HepG2 (cell line): ENCODE measurements around the gene SYCE3. TPM values are rescaled to one million over a fixed set of nuclear protein-coding genes. Genes with fewer than 3 reads are reported as not detected.

Experiments
- HCFC1 ChIP-seq: fragments of 150-350 bp; IDR thresholded peaks from 2 replicates; pipeline ENCODE4 v1.6.1; 2014; ENCODE audit warnings: low read depth, low read length
- NFE2L1 ChIP-seq: sonication (generic); formaldehyde crosslinking; IDR thresholded peaks from 2 replicates; pipeline ENCODE4 v1.4.0; 2020; ENCODE audit warnings: missing genetic modification reagents, mild to moderate bottlenecking, borderline replicate concordance
- NR2C2 ChIP-seq: sonication (generic); formaldehyde crosslinking; IDR thresholded peaks from 2 replicates; pipeline ENCODE4 v1.4.0; 2020; ENCODE audit warnings: missing genetic modification reagents, mild to moderate bottlenecking, moderate library complexity, borderline replicate concordance
- SALL1 ChIP-seq: sonication (generic); formaldehyde crosslinking; IDR thresholded peaks from 2 replicates; pipeline ENCODE4 v1.8.0; 2022; ENCODE audit warnings: mild to moderate bottlenecking, missing genetic modification reagents
- SAP130 ChIP-seq: IDR thresholded peaks from 2 replicates; pipeline ENCODE4 v1.6.1; 2016; ENCODE audit warnings: low read depth
- SNAPC5 ChIP-seq: sonication (generic); formaldehyde crosslinking; IDR thresholded peaks from 2 replicates; pipeline ENCODE4 v1.8.1; 2023; ENCODE audit warnings: mild to moderate bottlenecking, missing genetic modification reagents, borderline replicate concordance
- TEAD3 ChIP-seq: optimal IDR thresholded peaks from 2 replicates; pipeline ENCODE3; 2016; ENCODE audit warnings: borderline replicate concordance
- ZBTB25 ChIP-seq: IDR thresholded peaks from 2 replicates; pipeline ENCODE4 v1.6.1; 2018; ENCODE audit warnings: missing genetic modification reagents
- ZNF414 ChIP-seq: sonication (generic); formaldehyde crosslinking; IDR thresholded peaks from 2 replicates; pipeline ENCODE4 v1.5.0; 2020; ENCODE audit warnings: missing genetic modification reagents
- ZNF609 ChIP-seq: sonication (generic); formaldehyde crosslinking; IDR thresholded peaks from 2 replicates; pipeline ENCODE4 v1.4.0; 2020; ENCODE audit warnings: mild to moderate bottlenecking, missing genetic modification reagents, borderline replicate concordance
- ZNF704 ChIP-seq: sonication (generic); formaldehyde crosslinking; IDR thresholded peaks from 2 replicates; pipeline ENCODE4 v1.8.1; 2023; ENCODE audit warnings: mild to moderate bottlenecking, inconsistent platforms, moderate library complexity, missing genetic modification reagents, borderline replicate concordance
- polyA plus RNA-seq, 8 experiments: library from polyadenylated mRNA; depleted of rRNA in 3 of 8; stranded (reverse) in 7 of 8; unstranded in 1 of 8; fragments of >200 nt; fragmentation: Illumina TruSeq in 4 of 8; extraction: Trizol in 4 of 8; gene quantifications; 2 replicates each; pipeline versions ENCODE4 v1.2.1 to v1.2.3, GENCODE V29; 2011 to 2016; ENCODE audit warnings: low read depth in 4 of 8, missing spikeins in 1 of 8, mixed read lengths in 1 of 8; ENCODE audit not compliant: insufficient read depth in 1 of 8
- total RNA-seq, 5 experiments: library from RNA; depleted of rRNA; stranded (reverse); fragments of >200 nt; fragmentation: Illumina TruSeq; extraction: Trizol; gene quantifications; 2 replicates each; pipeline ENCODE4 v1.2.3, GENCODE V29; 2016; ENCODE audit warnings: low read depth in 1 of 5
- TF ChIP-seq, protein P1 (sequence below): sonication (generic); formaldehyde crosslinking; conservative IDR thresholded peaks from 2 replicates; pipeline ENCODE4 v1.4.0; 2020; ENCODE audit warnings: mild to moderate bottlenecking, missing genetic modification reagents, moderate library complexity
- TF ChIP-seq, protein P2 (sequence below): sonication (generic); formaldehyde crosslinking; IDR thresholded peaks from 2 replicates; pipeline ENCODE4 v1.4.0; 2020; ENCODE audit warnings: missing genetic modification reagents

The SYCE3 gene
- total and polyA plus RNA-seq, 2 of the 13 experiments (the other 11 are each of a cell fraction or from before 2014, with no cell fraction given) = not detected

DNA sequence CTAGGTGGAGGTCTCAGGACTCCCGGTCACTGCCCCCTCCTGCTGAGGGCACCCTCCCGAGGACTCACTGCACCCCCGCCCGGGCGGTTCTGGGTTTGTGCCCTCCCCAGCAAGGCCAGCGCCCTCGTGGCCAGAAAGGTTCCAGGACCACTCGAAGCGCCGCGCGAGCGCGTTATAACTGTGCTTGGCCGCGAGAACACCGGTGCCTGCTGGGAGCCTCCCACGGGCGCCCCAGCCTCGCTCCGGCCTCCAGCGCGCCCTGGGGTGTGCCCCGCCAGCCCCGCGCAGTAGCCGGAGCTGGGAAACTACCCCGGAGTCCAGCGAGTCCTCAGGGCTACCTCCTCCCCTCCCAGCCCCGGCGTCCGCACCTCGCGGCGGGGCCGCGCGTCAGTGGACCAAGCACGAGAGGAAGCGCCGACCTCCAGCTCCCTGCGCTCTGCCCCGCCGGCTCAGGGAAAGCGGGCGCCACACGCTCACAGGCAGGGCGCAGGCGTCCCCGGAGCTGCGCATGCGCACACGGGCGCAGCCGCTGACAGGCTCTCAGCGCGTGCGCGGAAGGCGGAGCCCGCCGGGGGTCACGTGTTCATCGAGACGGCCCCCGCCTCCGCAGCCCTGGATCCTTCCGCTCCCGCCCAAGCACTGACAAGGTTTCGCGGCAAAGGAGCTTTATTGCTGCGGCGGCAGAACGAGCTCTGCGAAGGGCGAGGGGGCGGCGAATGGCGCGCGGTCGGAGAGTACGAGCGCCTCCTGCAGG lies 37.4 kb downstream of the SYCE3 start, which contains the start of gene SCO2 (continued):
- peak; percentile 47; the same call in 1 of the 2 replicates for TF ChIP-seq SNAPC5
- peak; percentile 34; the same call in 1 of the 2 replicates for TF ChIP-seq HCFC1
- peak; percentile 65 for TF ChIP-seq TEAD3 (CRISPR knock-in tag)
- TF ChIP-seq NR2C2 (CRISPR knock-in tag) = peak; percentile 21; the same call in 1 of the 2 replicates
- TF ChIP-seq, protein P1, sequence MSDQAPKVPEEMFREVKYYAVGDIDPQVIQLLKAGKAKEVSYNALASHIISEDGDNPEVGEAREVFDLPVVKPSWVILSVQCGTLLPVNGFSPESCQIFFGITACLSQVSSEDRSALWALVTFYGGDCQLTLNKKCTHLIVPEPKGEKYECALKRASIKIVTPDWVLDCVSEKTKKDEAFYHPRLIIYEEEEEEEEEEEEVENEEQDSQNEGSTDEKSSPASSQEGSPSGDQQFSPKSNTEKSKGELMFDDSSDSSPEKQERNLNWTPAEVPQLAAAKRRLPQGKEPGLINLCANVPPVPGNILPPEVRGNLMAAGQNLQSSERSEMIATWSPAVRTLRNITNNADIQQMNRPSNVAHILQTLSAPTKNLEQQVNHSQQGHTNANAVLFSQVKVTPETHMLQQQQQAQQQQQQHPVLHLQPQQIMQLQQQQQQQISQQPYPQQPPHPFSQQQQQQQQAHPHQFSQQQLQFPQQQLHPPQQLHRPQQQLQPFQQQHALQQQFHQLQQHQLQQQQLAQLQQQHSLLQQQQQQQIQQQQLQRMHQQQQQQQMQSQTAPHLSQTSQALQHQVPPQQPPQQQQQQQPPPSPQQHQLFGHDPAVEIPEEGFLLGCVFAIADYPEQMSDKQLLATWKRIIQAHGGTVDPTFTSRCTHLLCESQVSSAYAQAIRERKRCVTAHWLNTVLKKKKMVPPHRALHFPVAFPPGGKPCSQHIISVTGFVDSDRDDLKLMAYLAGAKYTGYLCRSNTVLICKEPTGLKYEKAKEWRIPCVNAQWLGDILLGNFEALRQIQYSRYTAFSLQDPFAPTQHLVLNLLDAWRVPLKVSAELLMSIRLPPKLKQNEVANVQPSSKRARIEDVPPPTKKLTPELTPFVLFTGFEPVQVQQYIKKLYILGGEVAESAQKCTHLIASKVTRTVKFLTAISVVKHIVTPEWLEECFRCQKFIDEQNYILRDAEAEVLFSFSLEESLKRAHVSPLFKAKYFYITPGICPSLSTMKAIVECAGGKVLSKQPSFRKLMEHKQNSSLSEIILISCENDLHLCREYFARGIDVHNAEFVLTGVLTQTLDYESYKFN = peak; percentile 6
- peak; percentile 83 for TF ChIP-seq SAP130 (CRISPR knock-in tag)
- peak; percentile 57; the same call in 1 of the 2 replicates for TF ChIP-seq SALL1 (CRISPR knock-in tag)
- TF ChIP-seq ZNF609 = peak; percentile 61
- TF ChIP-seq, protein P2, sequence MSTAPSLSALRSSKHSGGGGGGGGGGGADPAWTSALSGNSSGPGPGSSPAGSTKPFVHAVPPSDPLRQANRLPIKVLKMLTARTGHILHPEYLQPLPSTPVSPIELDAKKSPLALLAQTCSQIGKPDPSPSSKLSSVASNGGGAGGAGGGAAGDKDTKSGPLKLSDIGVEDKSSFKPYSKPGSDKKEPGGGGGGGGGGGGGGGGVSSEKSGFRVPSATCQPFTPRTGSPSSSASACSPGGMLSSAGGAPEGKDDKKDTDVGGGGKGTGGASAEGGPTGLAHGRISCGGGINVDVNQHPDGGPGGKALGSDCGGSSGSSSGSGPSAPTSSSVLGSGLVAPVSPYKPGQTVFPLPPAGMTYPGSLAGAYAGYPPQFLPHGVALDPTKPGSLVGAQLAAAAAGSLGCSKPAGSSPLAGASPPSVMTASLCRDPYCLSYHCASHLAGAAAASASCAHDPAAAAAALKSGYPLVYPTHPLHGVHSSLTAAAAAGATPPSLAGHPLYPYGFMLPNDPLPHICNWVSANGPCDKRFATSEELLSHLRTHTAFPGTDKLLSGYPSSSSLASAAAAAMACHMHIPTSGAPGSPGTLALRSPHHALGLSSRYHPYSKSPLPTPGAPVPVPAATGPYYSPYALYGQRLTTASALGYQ = 0 out of 2 replicates have a peak, but pooled peaks have one; percentile 19
- peak; percentile 55; the same call in 1 of the 2 replicates for TF ChIP-seq ZNF704 (CRISPR knock-in tag)
- TF ChIP-seq ZBTB25 (CRISPR knock-in tag) = peak; percentile 35; the same call in 1 of the 2 replicates
- 0 out of 2 replicates have a peak, but pooled peaks have one; percentile 41 for TF ChIP-seq ZNF414
- TF ChIP-seq NFE2L1 (CRISPR knock-in tag) = no peak; the same call in 1 of the 2 replicates
